ENCODE results near the gene SCUBE2.

DNA sequence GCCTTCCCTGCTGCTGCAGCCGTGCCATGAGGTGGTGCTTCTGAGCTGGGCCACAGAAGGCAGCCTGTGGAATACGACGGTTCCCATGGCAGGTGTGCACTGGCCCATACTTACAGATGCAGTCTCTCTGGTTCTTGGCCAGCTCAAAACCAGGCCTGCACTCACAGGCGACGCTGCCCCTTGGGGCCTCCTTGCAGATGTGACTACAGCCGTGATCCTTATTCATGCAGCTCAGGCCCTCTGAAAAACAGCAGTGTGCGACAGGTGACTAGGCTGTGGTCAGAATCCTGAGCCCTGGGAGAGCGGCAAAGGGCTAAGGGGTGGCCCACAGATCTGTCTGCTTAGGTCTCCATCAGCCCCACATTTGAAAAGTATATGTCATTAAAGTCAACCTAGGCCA lies 22.1 kb downstream of the SCUBE2 start:
- TF ChIP-seq TAF1 (IDR thresholded peaks at IDR 0.05; ENCODE audit: low read depth, low read length) = no peak
- no peak for TF ChIP-seq POLR2AphosphoS5 (IDR thresholded peaks at IDR 0.05; ENCODE audit: low read depth, low read length)

Data from GM12891 (cell line).